Upper lobe of right lung (tissue), 1 donor: ENCODE data around the gene NAP1L1. TPM values are rescaled to one million over a fixed set of nuclear protein-coding genes. Genes with fewer than 3 reads are reported as not detected.

Experiments used
- ATAC-seq: fragments of 200-7000 bp; cut with Tn5 transposase; one replicate; pipeline ENCODE4 v1.9.1; 2020; ENCODE audit warnings: mild to moderate bottlenecking, moderate library complexity
- DNase-seq: peaks from one replicate; pipeline ENCODE4 v3.0.0-alpha.2; 2020
- H3K27ac ChIP-seq: fragments of 200-600 bp; one replicate; pipeline ENCODE4 v1.8.0; 2022
- H3K27me3 ChIP-seq: fragments of 200-600 bp; one replicate; pipeline ENCODE4 v1.8.0; 2022; ENCODE audit warnings: mild to moderate bottlenecking
- H3K36me3 ChIP-seq: fragments of 200-600 bp; one replicate; pipeline ENCODE4 v1.8.0; 2022
- H3K4me1 ChIP-seq: fragments of 200-600 bp; one replicate; pipeline ENCODE4 v1.8.0; 2022
- H3K4me3 ChIP-seq: fragments of 200-600 bp; one replicate; pipeline ENCODE4 v1.8.0; 2022; ENCODE audit warnings: mild to moderate bottlenecking
- H3K9me3 ChIP-seq: fragments of 200-600 bp; one replicate; pipeline ENCODE4 v1.8.0; 2022
- intact Hi-C: fragments of 100-400 bp; cut with DNase I; formaldehyde crosslinking; loops from one replicate; pipeline ENCODE4 v1.11.0; 2022
- total RNA-seq: library from RNA; stranded (reverse); fragmentation: NEBNext Ultra II Directional; extraction: Animal tissue kit (Norgen Biotek cat#: 25700); gene quantifications from one replicate; pipeline ENCODE4 v1.2.1, GENCODE V29; 2021
- TF ChIP-seq, protein P1 (sequence below): fragments of 200-600 bp; IDR thresholded peaks from one replicate; pipeline ENCODE4 v1.8.0; 2022; ENCODE audit warnings: antibody characterized with exemption
- donor health status: DM: no; HTN: yes; CAD: no; lungs with severe emphysema.

NAP1L1 gene
- total RNA-seq, 1 donor from 2014 or later = 500 TPM

DNA sequence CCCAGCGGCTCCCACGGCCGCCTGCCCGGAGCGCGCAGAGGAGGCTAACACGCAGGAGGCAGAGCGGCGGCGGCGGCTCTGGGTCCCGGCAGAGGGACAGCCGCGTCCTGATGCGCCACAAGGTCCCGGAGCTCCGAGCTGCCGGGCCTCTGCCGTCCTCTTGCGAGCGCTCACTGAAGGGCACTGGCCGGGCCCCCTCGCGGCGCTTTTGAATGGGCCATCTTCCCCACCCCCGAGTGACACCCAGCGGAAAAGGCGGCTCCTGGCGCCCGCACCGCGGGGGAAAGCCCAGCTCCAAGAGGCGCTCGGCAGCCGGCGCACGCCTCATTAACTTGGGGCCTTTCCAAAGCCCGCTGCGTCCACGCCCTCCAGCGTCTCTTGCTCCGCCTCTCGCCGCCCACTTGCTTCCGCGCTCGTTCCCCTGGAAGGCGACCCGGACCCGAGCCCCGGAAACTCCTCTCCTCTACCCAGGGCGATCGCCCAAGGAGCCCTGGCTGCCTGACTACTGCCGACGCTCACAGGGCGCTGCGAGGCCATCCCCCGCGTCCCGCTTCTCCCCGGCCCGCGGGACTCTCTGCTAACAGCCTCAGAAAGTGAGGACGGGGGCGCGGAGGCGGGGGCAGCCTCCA is 53.0 kb downstream of the NAP1L1 start, which contains the start of gene PHLDA1:
Gene PHLDA1, minus strand, starts transcription at position 363 of the 629 bp plus-strand sequence.
- no peaks in the 10 kb centered on the region for H3K36me3 ChIP-seq
- peak within 1 kb of the TSS; percentile 82 for H3K4me3 ChIP-seq
- H3K27ac ChIP-seq = peak within 1 kb of the TSS; percentile 98
- H3K4me1 ChIP-seq = peaks cover 10% of the 10 kb centered on the region
- intact Hi-C loops = loop anchor here (10.0 kb wide), 1 partner anchor 507 kb away; no protein-coding TSS in a partner anchor
- no peaks in the 10 kb centered on the region for H3K9me3 ChIP-seq
- H3K27me3 ChIP-seq = no peaks in the 10 kb centered on the region
- DNase-seq (peak; percentile 96), ATAC-seq (peak; percentile 93)
- TF ChIP-seq, protein P1, sequence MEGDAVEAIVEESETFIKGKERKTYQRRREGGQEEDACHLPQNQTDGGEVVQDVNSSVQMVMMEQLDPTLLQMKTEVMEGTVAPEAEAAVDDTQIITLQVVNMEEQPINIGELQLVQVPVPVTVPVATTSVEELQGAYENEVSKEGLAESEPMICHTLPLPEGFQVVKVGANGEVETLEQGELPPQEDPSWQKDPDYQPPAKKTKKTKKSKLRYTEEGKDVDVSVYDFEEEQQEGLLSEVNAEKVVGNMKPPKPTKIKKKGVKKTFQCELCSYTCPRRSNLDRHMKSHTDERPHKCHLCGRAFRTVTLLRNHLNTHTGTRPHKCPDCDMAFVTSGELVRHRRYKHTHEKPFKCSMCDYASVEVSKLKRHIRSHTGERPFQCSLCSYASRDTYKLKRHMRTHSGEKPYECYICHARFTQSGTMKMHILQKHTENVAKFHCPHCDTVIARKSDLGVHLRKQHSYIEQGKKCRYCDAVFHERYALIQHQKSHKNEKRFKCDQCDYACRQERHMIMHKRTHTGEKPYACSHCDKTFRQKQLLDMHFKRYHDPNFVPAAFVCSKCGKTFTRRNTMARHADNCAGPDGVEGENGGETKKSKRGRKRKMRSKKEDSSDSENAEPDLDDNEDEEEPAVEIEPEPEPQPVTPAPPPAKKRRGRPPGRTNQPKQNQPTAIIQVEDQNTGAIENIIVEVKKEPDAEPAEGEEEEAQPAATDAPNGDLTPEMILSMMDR = peak; percentile 71

DNA sequence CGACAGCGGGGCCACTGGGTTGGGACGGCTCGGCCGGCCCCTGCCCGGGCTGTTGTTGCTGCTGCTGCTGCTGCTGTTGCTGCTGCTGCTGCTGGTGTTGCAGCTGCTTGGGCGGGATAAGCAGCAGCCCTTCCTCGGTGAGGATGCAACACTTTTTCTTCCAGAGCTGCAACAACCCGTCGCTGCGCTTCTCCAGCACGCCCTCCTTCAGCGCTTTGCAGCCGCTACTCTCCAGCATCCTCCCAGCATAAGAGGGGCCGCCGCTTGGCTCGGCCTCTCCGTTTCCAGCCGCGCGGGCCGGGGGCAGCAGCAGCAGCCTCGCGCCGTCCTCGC is 53.4 kb downstream of the NAP1L1 start:
- peak overlapping the region; percentile 82 for H3K4me3 ChIP-seq
- TF ChIP-seq, protein P1 = no peak
- DNase-seq (no peak), ATAC-seq (no peak)
- H3K9me3 ChIP-seq = no peaks in the 10 kb centered on the region
- no peaks in the 10 kb centered on the region for H3K36me3 ChIP-seq
- H3K27ac ChIP-seq = peak overlapping the region; percentile 98
- no peaks in the 10 kb centered on the region for H3K27me3 ChIP-seq
- intact Hi-C loops = loop anchor here (10.0 kb wide), 1 partner anchor 506 kb away; no protein-coding TSS in a partner anchor
- H3K4me1 ChIP-seq = peaks cover 10% of the 10 kb centered on the region

- peak overlapping the region; percentile 82 for H3K4me3 ChIP-seq
- peak overlapping the region; percentile 98 for H3K27ac ChIP-seq
- H3K36me3 ChIP-seq = no peaks in the 10 kb centered on the region
- TF ChIP-seq, protein P1 = no peak
- H3K9me3 ChIP-seq = no peaks in the 10 kb centered on the region
- peaks cover 10% of the 10 kb centered on the region for H3K4me1 ChIP-seq
- no peaks in the 10 kb centered on the region for H3K27me3 ChIP-seq
- intact Hi-C loops = loop anchor here (10.0 kb wide), 1 partner anchor 506 kb away; no protein-coding TSS in a partner anchor
- ATAC-seq (peak; percentile 31), DNase-seq (peak; percentile 72)
Observed at GRCh38 chr12:76030341-76031080, 54.0 kb downstream of the NAP1L1 start.

GRCh38 chr12:76029982-76030340 is 54.5 kb downstream of the NAP1L1 start:
- DNase-seq = peak; percentile 60
- H3K27me3 ChIP-seq = no peaks in the 10 kb centered on the region
- TF ChIP-seq, protein P1 = no peak
- H3K4me3 ChIP-seq = peak overlapping the region; percentile 82
- peak; percentile 0 for ATAC-seq
- intact Hi-C loops = loop anchor here (10.0 kb wide), 2 partner anchors 205 to 505 kb away; no protein-coding TSS in a partner anchor
- peak overlapping the region; percentile 98 for H3K27ac ChIP-seq
- no peaks in the 10 kb centered on the region for H3K9me3 ChIP-seq
- no peaks in the 10 kb centered on the region for H3K36me3 ChIP-seq
- peaks cover 10% of the 10 kb centered on the region for H3K4me1 ChIP-seq

GRCh38 chr12:76028571-76029277 is 55.8 kb downstream of the NAP1L1 start:
- TF ChIP-seq, protein P1 = no peak
- no peak for ATAC-seq
- H3K27ac ChIP-seq = peak overlapping the region; percentile 98

More at GRCh38 chr12:76028571-76029277, 55.8 kb downstream of the NAP1L1 start:
- Histone ChIP-seq H3K9me3 (no peaks in the 10 kb centered on the region), H3K27me3 (no peaks in the 10 kb centered on the region), H3K36me3 (no peaks in the 10 kb centered on the region), H3K4me1 (peaks cover 10% of the 10 kb centered on the region), H3K4me3 (peak overlapping the region; percentile 82)
- intact Hi-C loops = loop anchor here (10.0 kb wide), 1 partner anchor 204 kb away; no protein-coding TSS in a partner anchor
- no peak for DNase-seq
